ENCODE results near the gene PTPRM. TPM values are rescaled to one million over a fixed set of nuclear protein-coding genes. Genes with fewer than 3 reads are reported as not detected.

Gene PTPRM
- total RNA-seq, 1 experiment from 2014 or later, result 45.6 TPM

- H3K9me3 ChIP-seq (ENCODE audit: low read length), result no peaks in the 10 kb centered on the region
- TF ChIP-seq, protein P1, sequence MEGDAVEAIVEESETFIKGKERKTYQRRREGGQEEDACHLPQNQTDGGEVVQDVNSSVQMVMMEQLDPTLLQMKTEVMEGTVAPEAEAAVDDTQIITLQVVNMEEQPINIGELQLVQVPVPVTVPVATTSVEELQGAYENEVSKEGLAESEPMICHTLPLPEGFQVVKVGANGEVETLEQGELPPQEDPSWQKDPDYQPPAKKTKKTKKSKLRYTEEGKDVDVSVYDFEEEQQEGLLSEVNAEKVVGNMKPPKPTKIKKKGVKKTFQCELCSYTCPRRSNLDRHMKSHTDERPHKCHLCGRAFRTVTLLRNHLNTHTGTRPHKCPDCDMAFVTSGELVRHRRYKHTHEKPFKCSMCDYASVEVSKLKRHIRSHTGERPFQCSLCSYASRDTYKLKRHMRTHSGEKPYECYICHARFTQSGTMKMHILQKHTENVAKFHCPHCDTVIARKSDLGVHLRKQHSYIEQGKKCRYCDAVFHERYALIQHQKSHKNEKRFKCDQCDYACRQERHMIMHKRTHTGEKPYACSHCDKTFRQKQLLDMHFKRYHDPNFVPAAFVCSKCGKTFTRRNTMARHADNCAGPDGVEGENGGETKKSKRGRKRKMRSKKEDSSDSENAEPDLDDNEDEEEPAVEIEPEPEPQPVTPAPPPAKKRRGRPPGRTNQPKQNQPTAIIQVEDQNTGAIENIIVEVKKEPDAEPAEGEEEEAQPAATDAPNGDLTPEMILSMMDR (conservative IDR thresholded peaks at IDR 0.05; ENCODE audit: low read depth, low read length), result no peak
- TF ChIP-seq EZH2 (IDR thresholded peaks at IDR 0.05; ENCODE audit: low read length, unreplicated experiment) (no peak), EZH2phosphoT487 (IDR thresholded peaks at IDR 0.05; ENCODE audit: borderline replicate concordance, low read length) (no peak)
- ChIA-PET CTCF (no interaction called here), POLR2A (ENCODE audit: unreplicated experiment) (no interaction called here)
- no peak overlapping the region for H3K9ac ChIP-seq (ENCODE audit: low read length)
- H3K4me2 ChIP-seq (ENCODE audit: low read length), result no peak overlapping the region
- H3K4me3 ChIP-seq (ENCODE audit: low read length), result no peak overlapping the region
- no peaks in the 10 kb centered on the region for H3K79me2 ChIP-seq (ENCODE audit: low read length)
- intact Hi-C loops (cut with micrococcal nuclease), result no loop called here
- H4K20me1 ChIP-seq (ENCODE audit: low read length), result no peaks in the 10 kb centered on the region
- no peaks in the 10 kb centered on the region for H3K27me3 ChIP-seq (ENCODE audit: low read length)
- ATAC-seq (no peak), DNase-seq (no peak)
- no peaks in the 10 kb centered on the region for H3K36me3 ChIP-seq (ENCODE audit: low read depth, low read length)
- no peak overlapping the region for H3K27ac ChIP-seq (ENCODE audit: low read length)
- H3F3A ChIP-seq (ENCODE audit: low read length, unreplicated experiment), result no peaks in the 10 kb centered on the region
- BruUV-seq (replicated peaks), result no TSS peak
- no peaks in the 10 kb centered on the region for H3K9me2 ChIP-seq (replicated peaks; ENCODE audit: low read length)
- H3K4me1 ChIP-seq (ENCODE audit: insufficient read depth, low read length), result peaks cover 17% of the 10 kb centered on the region
- no peak overlapping the region for H2AFZ ChIP-seq (ENCODE audit: low read length)
These were observed 373.3 kb downstream of the PTPRM start for GRCh38 chr18:7940379-7940778.

DNA sequence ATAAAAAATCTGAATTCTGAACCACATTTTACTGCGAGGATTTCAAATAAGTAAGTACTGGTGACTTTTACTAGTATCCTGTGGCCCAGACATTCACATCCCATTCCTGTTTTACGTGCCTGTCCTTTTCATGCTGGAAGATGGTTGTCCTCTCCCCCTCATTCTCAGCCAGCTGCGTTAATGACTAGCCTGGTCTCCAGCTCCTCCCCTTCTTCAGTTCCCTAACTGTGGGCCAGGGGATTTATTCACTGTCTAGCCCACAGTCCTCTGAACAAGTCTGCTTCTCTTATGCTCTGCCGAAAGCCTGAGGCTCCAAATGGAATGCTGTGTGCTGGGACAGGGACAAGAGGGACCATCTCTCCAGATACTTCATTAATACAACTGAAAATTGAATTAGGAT lies 373.9 kb downstream of the PTPRM start:
- H3K4me1 ChIP-seq (ENCODE audit: insufficient read depth, low read length), result peaks cover 23% of the 10 kb centered on the region
- no peak overlapping the region for H3K27ac ChIP-seq (ENCODE audit: low read length)
- ATAC-seq (no peak), DNase-seq (no peak)
- H3K9me3 ChIP-seq (ENCODE audit: low read length), result no peaks in the 10 kb centered on the region
- ChIA-PET POLR2A (ENCODE audit: unreplicated experiment) (no interaction called here), CTCF (no interaction called here)
- H3K36me3 ChIP-seq (ENCODE audit: low read depth, low read length), result no peaks in the 10 kb centered on the region
- intact Hi-C loops (cut with micrococcal nuclease), result no loop called here
- H3K4me3 ChIP-seq (ENCODE audit: low read length), result no peak overlapping the region
- no peak overlapping the region for H2AFZ ChIP-seq (ENCODE audit: low read length)
- no TSS peak for BruUV-seq (replicated peaks)
- H3K9ac ChIP-seq (ENCODE audit: low read length), result no peak overlapping the region
- H3K27me3 ChIP-seq (ENCODE audit: low read length), result no peaks in the 10 kb centered on the region
- H3K9me2 ChIP-seq (replicated peaks; ENCODE audit: low read length), result no peaks in the 10 kb centered on the region
- TF ChIP-seq EZH2 (IDR thresholded peaks at IDR 0.05; ENCODE audit: low read length, unreplicated experiment), result no peak
- TF ChIP-seq EZH2phosphoT487 (IDR thresholded peaks at IDR 0.05; ENCODE audit: borderline replicate concordance, low read length), result no peak
- TF ChIP-seq, protein P1 (conservative IDR thresholded peaks at IDR 0.05; ENCODE audit: low read depth, low read length), result no peak
- no peaks in the 10 kb centered on the region for H3K79me2 ChIP-seq (ENCODE audit: low read length)
- no peak overlapping the region for H3K4me2 ChIP-seq (ENCODE audit: low read length)
- no peaks in the 10 kb centered on the region for H3F3A ChIP-seq (ENCODE audit: low read length, unreplicated experiment)
- no peaks in the 10 kb centered on the region for H4K20me1 ChIP-seq (ENCODE audit: low read length)

GRCh38 chr18:7941533-7941932 lies 374.4 kb downstream of the PTPRM start:
- Histone ChIP-seq H4K20me1 (ENCODE audit: low read length) (no peaks in the 10 kb centered on the region), H3K4me2 (ENCODE audit: low read length) (no peak overlapping the region), H3K4me3 (ENCODE audit: low read length) (no peak overlapping the region), H2AFZ (ENCODE audit: low read length) (no peak overlapping the region), H3F3A (ENCODE audit: low read length, unreplicated experiment) (peaks cover 4% of the 10 kb centered on the region), H3K9me3 (ENCODE audit: low read length) (no peaks in the 10 kb centered on the region), H3K27ac (ENCODE audit: low read length) (no peak overlapping the region), H3K27me3 (ENCODE audit: low read length) (no peaks in the 10 kb centered on the region), H3K36me3 (ENCODE audit: low read depth, low read length) (no peaks in the 10 kb centered on the region), H3K4me1 (ENCODE audit: insufficient read depth, low read length) (peaks cover 29% of the 10 kb centered on the region), H3K79me2 (ENCODE audit: low read length) (no peaks in the 10 kb centered on the region), H3K9me2 (replicated peaks; ENCODE audit: low read length) (no peaks in the 10 kb centered on the region), H3K9ac (ENCODE audit: low read length) (no peak overlapping the region)
- DNase-seq, result no peak
- intact Hi-C loops (cut with micrococcal nuclease), result no loop called here
- ChIA-PET CTCF (no interaction called here), POLR2A (ENCODE audit: unreplicated experiment) (no interaction called here)
- BruUV-seq (replicated peaks), result no TSS peak
- ATAC-seq, result no peak
- TF ChIP-seq, protein P1 (conservative IDR thresholded peaks at IDR 0.05; ENCODE audit: low read depth, low read length), result no peak
- TF ChIP-seq EZH2 (IDR thresholded peaks at IDR 0.05; ENCODE audit: low read length, unreplicated experiment), result no peak
- TF ChIP-seq EZH2phosphoT487 (IDR thresholded peaks at IDR 0.05; ENCODE audit: borderline replicate concordance, low read length), result no peak
